Ovary (tissue), 9 donors: ENCODE data around the gene LCN12. TPM values are rescaled to one million over a fixed set of nuclear protein-coding genes. Genes with fewer than 3 reads are reported as not detected.

Experiments
- polyA plus RNA-seq, 2 donors: library from polyadenylated mRNA; stranded (reverse); fragments of 200-250 nt in 1 of 2; fragments of 350-450 nt in 1 of 2; fragmentation: Illumina TruSeq in 1 of 2; extraction: RNeasy Lipid Tissue Mini Kit (QIAGEN cat#74804) in 1 of 2; gene quantifications; one replicate each; pipeline ENCODE4 v1.2.3, GENCODE V29; 2013 to 2014
- total RNA-seq, 7 donors: library from RNA; depleted of rRNA in 2 of 7; stranded (reverse); fragments of >200 nt in 2 of 7; fragmentation: NEBNext Ultra II Directional in 3 of 7; extraction: Animal tissue kit (Norgen Biotek cat#: 25700) in 3 of 7; gene quantifications; one replicate each; pipeline versions ENCODE4 v1.1.0 to v1.2.4, GENCODE V29; 2016 to 2023
- donor health status: DM: no; HTN: no; CAD: no; lungs with moderate emphysema.
- donor health status: DM: no; HTN: no; CAD: no.
- donor health status: Bipolar disorder and iron deficiency.
- donor health status: DM: yes; HTN: yes; CAD: no.
- donor health status: DM: no; HTN: no; CAD: no.
- donor health status: DM: yes; HTN: yes; CAD: no.

The LCN12 gene
- total and polyA plus RNA-seq, 9 donors = 1.1 to 40.9 (median 13.4) TPM

Other genes with a start within 250 kb of the LCN12 start
Only the 30 nearest of the 33 such genes appear.
- gene LCN10, start 209.3 kb upstream of the LCN12 start, total RNA-seq = 10 to 100 TPM in 2 of 7 donors, 1 to 10 TPM in 5; 1.4 to 45.4 (median 4.5) TPM
- gene LCN10, start 209.3 kb upstream of the LCN12 start, polyA plus RNA-seq = 10 to 100 TPM in 1 of 2 donors, 1 to 10 TPM in 1; 2.4 to 15.2 TPM
- 10 to 100 TPM in 3 of 7 donors, 1 to 10 TPM in 4; 1.8 to 59.3 (median 8.3) TPM for gene LCN6, start 203.7 kb upstream of the LCN12 start, total RNA-seq
- 10 to 100 TPM in 1 of 2 donors, 1 to 10 TPM in 1; 1.6 to 33.4 TPM for gene LCN6, start 203.7 kb upstream of the LCN12 start, polyA plus RNA-seq
- gene LCN8, start 194.0 kb upstream of the LCN12 start, total RNA-seq = 1 to 10 TPM in 1 of 7 donors, under 1 TPM in 1, not detected in 5; 0.23 to 3.0 TPM
- under 1 TPM in 1 of 2 donors, not detected in 1; 0.36 TPM for gene LCN8, start 194.0 kb upstream of the LCN12 start, polyA plus RNA-seq
- not detected for gene LCN15, start 187.8 kb upstream of the LCN12 start, total RNA-seq
- not detected for gene LCN15, start 187.8 kb upstream of the LCN12 start, polyA plus RNA-seq
- 100 to 1,000 TPM in 1 of 7 donors, 10 to 100 TPM in 6; 43.1 to 115 (median 64.8) TPM for gene TMEM141, start 160.9 kb upstream of the LCN12 start, total RNA-seq
- 10 to 100 TPM; 23.4 to 64.9 TPM for gene TMEM141, start 160.9 kb upstream of the LCN12 start, polyA plus RNA-seq
- gene CCDC183, start 155.9 kb upstream of the LCN12 start, total RNA-seq = 10 to 100 TPM in 1 of 7 donors, 1 to 10 TPM in 6; 1.2 to 11.8 (median 6.6) TPM
- 1 to 10 TPM in 1 of 2 donors, under 1 TPM in 1; 0.47 to 3.1 TPM for gene CCDC183, start 155.9 kb upstream of the LCN12 start, polyA plus RNA-seq
- 10 to 100 TPM; 25.2 to 65.4 (median 56.2) TPM for gene RABL6, start 144.3 kb upstream of the LCN12 start, total RNA-seq
- gene RABL6, start 144.3 kb upstream of the LCN12 start, polyA plus RNA-seq = 10 to 100 TPM; 22.6 to 37.5 TPM
- gene AJM1, start 109.8 kb upstream of the LCN12 start, total RNA-seq = 1 to 10 TPM in 5 of 7 donors, under 1 TPM in 2; 0.48 to 2.4 (median 1.4) TPM
- gene AJM1, start 109.8 kb upstream of the LCN12 start, polyA plus RNA-seq = under 1 TPM in 1 of 2 donors, not detected in 1; 0.93 TPM
- gene PHPT1, start 102.9 kb upstream of the LCN12 start, total RNA-seq = 100 to 1,000 TPM in 2 of 7 donors, 10 to 100 TPM in 5; 39.2 to 132 (median 86.9) TPM
- 10 to 100 TPM; 18.1 to 57.6 TPM for gene PHPT1, start 102.9 kb upstream of the LCN12 start, polyA plus RNA-seq
- gene MAMDC4, start 99.9 kb upstream of the LCN12 start, total RNA-seq = 10 to 100 TPM in 1 of 7 donors, 1 to 10 TPM in 6; 2.1 to 31.4 (median 2.5) TPM
- 1 to 10 TPM in 1 of 2 donors, under 1 TPM in 1; 0.15 to 2.6 TPM for gene MAMDC4, start 99.9 kb upstream of the LCN12 start, polyA plus RNA-seq
- gene EDF1, start 86.0 kb upstream of the LCN12 start, total RNA-seq = 100 to 1,000 TPM; 306 to 391 (median 336) TPM
- 100 to 1,000 TPM; 154 to 444 TPM for gene EDF1, start 86.0 kb upstream of the LCN12 start, polyA plus RNA-seq
- 10 to 100 TPM in 4 of 7 donors, 1 to 10 TPM in 3; 5.6 to 11.9 (median 10.3) TPM for gene TRAF2, start 65.8 kb upstream of the LCN12 start, total RNA-seq
- gene TRAF2, start 65.8 kb upstream of the LCN12 start, polyA plus RNA-seq = 1 to 10 TPM in 1 of 2 donors, under 1 TPM in 1; 0.83 to 7.6 TPM
- gene FBXW5, start 7.5 kb upstream of the LCN12 start, total RNA-seq = 10 to 100 TPM; 49.4 to 75.5 (median 60.5) TPM
- gene FBXW5, start 7.5 kb upstream of the LCN12 start, polyA plus RNA-seq = 10 to 100 TPM in 1 of 2 donors, 1 to 10 TPM in 1; 2.2 to 64.1 TPM
- under 1 TPM in 1 of 7 donors, not detected in 6; 1.00 TPM for gene C8G, start 7.0 kb upstream of the LCN12 start, total RNA-seq
- gene C8G, start 7.0 kb upstream of the LCN12 start, polyA plus RNA-seq = under 1 TPM in 1 of 2 donors, not detected in 1; 0.38 TPM
- 100 to 1,000 TPM in 2 of 7 donors, 10 to 100 TPM in 4, 1 to 10 TPM in 1; 5.8 to 191 (median 59.8) TPM for gene PTGDS, start 25.2 kb downstream of the LCN12 start, total RNA-seq
- gene PTGDS, start 25.2 kb downstream of the LCN12 start, polyA plus RNA-seq = 10 to 100 TPM; 13.6 to 43.1 TPM
- 1 to 10 TPM in 2 of 7 donors, under 1 TPM in 4, not detected in 1; 0.25 to 1.6 (median 0.61) TPM for gene LCNL1, start 30.7 kb downstream of the LCN12 start, total RNA-seq
- gene LCNL1, start 30.7 kb downstream of the LCN12 start, polyA plus RNA-seq = under 1 TPM; 0.17 to 0.19 TPM
- gene PAXX, start 40.1 kb downstream of the LCN12 start, total RNA-seq = 10 to 100 TPM; 23.6 to 48.9 (median 37.5) TPM
- 10 to 100 TPM in 1 of 2 donors, 1 to 10 TPM in 1; 1.1 to 47.8 TPM for gene PAXX, start 40.1 kb downstream of the LCN12 start, polyA plus RNA-seq
- gene CLIC3, start 44.3 kb downstream of the LCN12 start, total RNA-seq = 1 to 10 TPM in 3 of 7 donors, under 1 TPM in 2, not detected in 2; 0.57 to 6.5 (median 1.5) TPM
- gene CLIC3, start 44.3 kb downstream of the LCN12 start, polyA plus RNA-seq = 1 to 10 TPM in 1 of 2 donors, not detected in 1; 1.1 TPM
- gene ABCA2, start 76.0 kb downstream of the LCN12 start, total RNA-seq = 10 to 100 TPM in 5 of 7 donors, 1 to 10 TPM in 2; 5.8 to 26.9 (median 13.7) TPM
- gene ABCA2, start 76.0 kb downstream of the LCN12 start, polyA plus RNA-seq = 10 to 100 TPM in 1 of 2 donors, 1 to 10 TPM in 1; 2.0 to 10.5 TPM
- gene FUT7, start 79.8 kb downstream of the LCN12 start, total RNA-seq = under 1 TPM in 1 of 7 donors, not detected in 6; 0.08 TPM
- under 1 TPM in 1 of 2 donors, not detected in 1; 0.07 TPM for gene FUT7, start 79.8 kb downstream of the LCN12 start, polyA plus RNA-seq
- 100 to 1,000 TPM in 2 of 7 donors, 10 to 100 TPM in 5; 22.3 to 112 (median 49.9) TPM for gene NPDC1, start 93.9 kb downstream of the LCN12 start, total RNA-seq
- 10 to 100 TPM in 1 of 2 donors, 1 to 10 TPM in 1; 2.1 to 67.9 TPM for gene NPDC1, start 93.9 kb downstream of the LCN12 start, polyA plus RNA-seq
- 1 to 10 TPM in 4 of 7 donors, under 1 TPM in 3; 0.12 to 5.1 (median 1.0) TPM for gene ENTPD2, start 101.8 kb downstream of the LCN12 start, total RNA-seq
- under 1 TPM; 0.32 to 0.82 TPM for gene ENTPD2, start 101.8 kb downstream of the LCN12 start, polyA plus RNA-seq
- gene SAPCD2, start 118.3 kb downstream of the LCN12 start, total RNA-seq = under 1 TPM in 5 of 7 donors, not detected in 2; 0.24 to 0.62 (median 0.37) TPM
- gene SAPCD2, start 118.3 kb downstream of the LCN12 start, polyA plus RNA-seq = under 1 TPM; 0.10 to 0.15 TPM
- gene UAP1L1, start 125.2 kb downstream of the LCN12 start, total RNA-seq = 1 to 10 TPM; 1.3 to 6.3 (median 4.1) TPM
- gene UAP1L1, start 125.2 kb downstream of the LCN12 start, polyA plus RNA-seq = 1 to 10 TPM; 3.0 to 4.1 TPM
- gene MAN1B1, start 134.7 kb downstream of the LCN12 start, total RNA-seq = 10 to 100 TPM; 30.2 to 55.1 (median 38.6) TPM
- 100 to 1,000 TPM in 1 of 2 donors, 10 to 100 TPM in 1; 44.0 to 109 TPM for gene MAN1B1, start 134.7 kb downstream of the LCN12 start, polyA plus RNA-seq
- 100 to 1,000 TPM in 2 of 7 donors, 10 to 100 TPM in 5; 39.8 to 117 (median 95.6) TPM for gene DPP7, start 162.5 kb downstream of the LCN12 start, total RNA-seq
- 10 to 100 TPM in 1 of 2 donors, 1 to 10 TPM in 1; 3.0 to 88.7 TPM for gene DPP7, start 162.5 kb downstream of the LCN12 start, polyA plus RNA-seq
- gene GRIN1, start 186.9 kb downstream of the LCN12 start, total RNA-seq = under 1 TPM in 1 of 7 donors, not detected in 6; 0.15 TPM
- not detected for gene GRIN1, start 186.9 kb downstream of the LCN12 start, polyA plus RNA-seq
- 1 to 10 TPM in 1 of 7 donors, under 1 TPM in 1, not detected in 5; 0.23 to 3.0 TPM for gene LRRC26, start 217.8 kb downstream of the LCN12 start, total RNA-seq
- not detected for gene LRRC26, start 217.8 kb downstream of the LCN12 start, polyA plus RNA-seq
- gene TMEM210, start 219.8 kb downstream of the LCN12 start, total RNA-seq = not detected
- not detected for gene TMEM210, start 219.8 kb downstream of the LCN12 start, polyA plus RNA-seq
- gene ANAPC2, start 236.3 kb downstream of the LCN12 start, total RNA-seq = 10 to 100 TPM; 23.1 to 61.5 (median 53.9) TPM
- gene ANAPC2, start 236.3 kb downstream of the LCN12 start, polyA plus RNA-seq = 10 to 100 TPM in 1 of 2 donors, 1 to 10 TPM in 1; 8.0 to 38.4 TPM